Uterus (tissue), 4 donors: ENCODE results near the gene TTLL9. TPM values are rescaled to one million over a fixed set of nuclear protein-coding genes. Genes with fewer than 3 reads are reported as not detected.

Source experiments
- DNase-seq, 2 donors: peaks; one replicate each; pipeline ENCODE4 v3.0.0-alpha.2; 2019 to 2020
- H3K27ac ChIP-seq, 2 donors: fragments of 200-600 bp; sonication (generic); 1 replicate in 1 of 2; 2 replicates in 1 of 2; pipeline ENCODE4 v1.5.1; 2016 to 2018
- H3K27me3 ChIP-seq, 2 donors: fragments of 200-600 bp; sonication (generic); one replicate each; pipeline ENCODE4 v1.5.1; 2018 to 2019; ENCODE audit warnings: control low read depth in 1 of 2
- H3K36me3 ChIP-seq, 2 donors: fragments of 200-600 bp; sonication (generic); one replicate each; pipeline ENCODE4 v1.5.1; 2019; ENCODE audit warnings: control low read depth in 1 of 2
- H3K4me1 ChIP-seq, 2 donors: fragments of 200-600 bp; sonication (generic); one replicate each; pipeline ENCODE4 v1.5.1; 2018 to 2019; ENCODE audit warnings: control low read depth in 1 of 2
- H3K4me3 ChIP-seq, 2 donors: fragments of 200-600 bp; sonication (generic); 1 replicate in 1 of 2; 2 replicates in 1 of 2; pipeline ENCODE4 v1.5.1; 2018 to 2019; ENCODE audit warnings: mild to moderate bottlenecking in 1 of 2
- H3K9me3 ChIP-seq, 2 donors: fragments of 200-600 bp; sonication (generic); one replicate each; pipeline ENCODE4 v1.5.1; 2019; ENCODE audit warnings: control low read depth in 1 of 2
- POLR2A ChIP-seq, 2 donors: fragments of 450-650 bp; IDR thresholded peaks; one replicate each; pipeline ENCODE4 v1.6.1; 2016; ENCODE audit warnings: antibody characterized with exemption in 2 of 2, mild to moderate bottlenecking in 1 of 2, moderate library complexity in 1 of 2
- intact Hi-C: fragments of 100-400 bp; cut with DNase I; formaldehyde crosslinking; loops from one replicate; pipeline ENCODE4 v1.15.1; 2023; ENCODE audit warnings: low total_unique reads
- total RNA-seq, 4 donors: library from RNA; depleted of rRNA in 3 of 4; stranded (reverse); fragments of >200 nt in 3 of 4; gene quantifications; one replicate each; pipeline versions ENCODE4 v1.1.0 to v1.2.4, GENCODE V29; 2014 to 2023
- TF ChIP-seq, protein P1 (sequence below), 4 experiments: fragments of 200-600 bp in 2 of 4; fragments of 450-650 bp in 2 of 4; sonication (generic) in 2 of 4; IDR thresholded peaks; one replicate each; pipeline ENCODE4 v1.5.1; 2016 to 2019; ENCODE audit warnings: antibody characterized with exemption in 4 of 4, mild to moderate bottlenecking in 2 of 4, moderate library complexity in 1 of 4
- donor health status: DM: yes; HTN: yes; CAD: no.

TTLL9 gene
- total RNA-seq, 4 donors from 2014 or later = under 0.01 to 2.9 (median 0.91) TPM; not detected in 1

DNA sequence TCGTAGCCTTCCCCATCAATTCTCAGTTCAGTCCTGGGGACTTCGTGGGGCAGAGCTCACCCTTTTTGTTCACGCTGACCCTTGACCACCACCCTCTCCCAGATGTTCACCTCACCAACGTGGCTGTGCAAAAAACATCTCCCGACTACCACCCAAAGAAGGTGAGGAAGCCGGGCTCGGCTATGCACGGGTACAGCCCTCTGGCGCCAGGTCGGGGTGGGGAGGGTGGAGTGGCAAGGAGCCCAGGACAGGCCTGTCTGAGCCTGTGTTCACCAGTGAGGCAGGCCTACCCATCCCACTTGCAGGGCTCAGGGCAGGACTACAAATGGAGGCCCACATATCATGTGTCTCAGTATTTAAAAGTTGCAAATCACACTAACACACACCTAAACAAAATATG is 63.3 kb downstream of the TTLL9 start:
- no peak for DNase-seq
- no peaks in the 10 kb centered on the region for H3K27me3 ChIP-seq
- H3K36me3 ChIP-seq = no peaks in the 10 kb centered on the region
- intact Hi-C loops = no loop called here
- no peak overlapping the region for H3K4me3 ChIP-seq
- H3K9me3 ChIP-seq = no peaks in the 10 kb centered on the region
- TF ChIP-seq, protein P1, sequence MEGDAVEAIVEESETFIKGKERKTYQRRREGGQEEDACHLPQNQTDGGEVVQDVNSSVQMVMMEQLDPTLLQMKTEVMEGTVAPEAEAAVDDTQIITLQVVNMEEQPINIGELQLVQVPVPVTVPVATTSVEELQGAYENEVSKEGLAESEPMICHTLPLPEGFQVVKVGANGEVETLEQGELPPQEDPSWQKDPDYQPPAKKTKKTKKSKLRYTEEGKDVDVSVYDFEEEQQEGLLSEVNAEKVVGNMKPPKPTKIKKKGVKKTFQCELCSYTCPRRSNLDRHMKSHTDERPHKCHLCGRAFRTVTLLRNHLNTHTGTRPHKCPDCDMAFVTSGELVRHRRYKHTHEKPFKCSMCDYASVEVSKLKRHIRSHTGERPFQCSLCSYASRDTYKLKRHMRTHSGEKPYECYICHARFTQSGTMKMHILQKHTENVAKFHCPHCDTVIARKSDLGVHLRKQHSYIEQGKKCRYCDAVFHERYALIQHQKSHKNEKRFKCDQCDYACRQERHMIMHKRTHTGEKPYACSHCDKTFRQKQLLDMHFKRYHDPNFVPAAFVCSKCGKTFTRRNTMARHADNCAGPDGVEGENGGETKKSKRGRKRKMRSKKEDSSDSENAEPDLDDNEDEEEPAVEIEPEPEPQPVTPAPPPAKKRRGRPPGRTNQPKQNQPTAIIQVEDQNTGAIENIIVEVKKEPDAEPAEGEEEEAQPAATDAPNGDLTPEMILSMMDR (IDR thresholded peaks at IDR 0.05) = no peak
- TF ChIP-seq POLR2A (IDR thresholded peaks at IDR 0.05) = no peak
- H3K4me1 ChIP-seq = no peaks in the 10 kb centered on the region
- no peak overlapping the region for H3K27ac ChIP-seq

DNA sequence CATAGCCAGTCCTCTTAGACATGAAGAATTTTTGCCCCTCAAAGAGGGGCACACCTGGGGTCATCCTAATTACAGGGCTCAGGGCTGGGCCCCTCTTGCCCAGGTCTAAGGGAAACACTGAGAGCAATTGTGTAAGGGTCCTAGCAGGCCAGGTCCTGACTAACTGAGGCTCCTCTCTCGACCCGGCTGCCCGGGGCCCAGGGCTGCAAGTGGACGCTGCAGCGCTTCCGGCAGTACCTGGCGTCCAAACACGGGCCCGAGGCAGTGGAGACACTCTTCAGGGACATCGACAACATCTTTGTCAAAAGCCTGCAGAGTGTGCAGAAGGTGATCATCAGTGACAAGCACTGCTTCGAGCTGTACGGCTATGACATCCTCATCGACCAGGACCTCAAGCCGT is 64.1 kb downstream of the TTLL9 start:
- Histone ChIP-seq H3K4me3 (no peak overlapping the region), H3K4me1 (no peaks in the 10 kb centered on the region), H3K36me3 (no peaks in the 10 kb centered on the region), H3K27me3 (no peaks in the 10 kb centered on the region), H3K9me3 (no peaks in the 10 kb centered on the region), H3K27ac (no peak overlapping the region)
- no peak for DNase-seq
- TF ChIP-seq, protein P1 (IDR thresholded peaks at IDR 0.05) = no peak
- no peak for TF ChIP-seq POLR2A (IDR thresholded peaks at IDR 0.05)
- intact Hi-C loops = no loop called here

DNA sequence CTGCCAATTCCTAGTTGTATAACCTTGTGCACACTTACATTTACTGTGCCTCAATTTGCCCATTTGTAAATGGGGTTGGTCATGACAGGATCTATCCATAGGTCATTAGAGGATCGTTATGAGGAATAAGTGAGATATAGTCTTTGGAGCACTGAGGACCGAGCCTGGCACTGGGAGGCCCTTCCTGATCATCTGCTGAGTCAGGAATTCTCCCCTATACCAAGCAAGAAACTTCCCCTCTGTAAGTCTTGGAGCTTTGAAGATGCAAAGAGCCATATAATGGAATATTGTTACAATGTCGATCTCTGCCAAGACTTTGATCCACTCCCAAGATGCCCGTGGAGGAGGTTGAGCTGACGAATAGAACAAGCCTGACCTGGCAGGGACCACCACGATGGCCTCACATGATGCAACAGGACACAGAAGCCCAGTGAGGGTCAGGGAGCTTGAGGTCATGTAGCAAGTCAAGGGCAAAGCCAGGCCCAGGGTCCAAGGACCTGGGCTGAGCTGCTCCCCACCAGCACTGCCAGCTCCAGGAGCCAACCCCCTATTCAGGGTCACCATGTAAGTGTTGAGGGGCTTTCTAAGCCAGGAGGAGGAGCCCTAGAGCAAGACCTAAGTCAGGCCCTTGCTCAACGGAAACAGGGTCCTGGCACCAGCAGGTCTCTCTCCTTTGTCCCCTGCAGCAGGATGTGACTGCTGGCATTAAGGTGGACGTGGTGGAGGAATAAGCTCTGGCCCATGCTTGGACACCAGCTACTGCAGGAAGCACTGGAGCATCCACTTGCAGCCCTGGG is 64.7 kb downstream of the TTLL9 start:
- H3K36me3 ChIP-seq = no peaks in the 10 kb centered on the region
- no peak for DNase-seq
- no peak overlapping the region for H3K27ac ChIP-seq
- H3K27me3 ChIP-seq = no peaks in the 10 kb centered on the region
- no peak overlapping the region for H3K4me3 ChIP-seq
- H3K9me3 ChIP-seq = no peaks in the 10 kb centered on the region
- H3K4me1 ChIP-seq = no peaks in the 10 kb centered on the region
- TF ChIP-seq POLR2A (IDR thresholded peaks at IDR 0.05) = no peak
- TF ChIP-seq, protein P1 (IDR thresholded peaks at IDR 0.05) = no peak
- intact Hi-C loops = no loop called here

DNA sequence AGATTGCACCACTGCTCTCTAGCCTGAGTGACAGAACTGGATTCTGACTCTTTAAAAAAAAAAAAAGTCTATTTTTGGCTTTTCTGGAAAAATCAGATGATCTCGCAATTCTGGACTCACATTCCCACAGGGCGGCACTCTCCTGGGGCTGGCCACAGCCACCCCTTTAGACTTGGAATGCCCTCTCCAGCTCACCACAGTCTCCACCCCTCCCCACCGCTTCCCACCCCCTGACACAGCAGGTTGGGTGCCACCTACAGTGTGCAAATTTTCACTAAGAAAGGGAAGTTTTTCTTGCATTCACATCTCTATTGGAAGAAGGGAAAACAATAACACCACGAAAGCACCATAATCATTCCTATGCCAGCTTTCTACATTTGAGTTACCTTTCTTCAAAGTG is 66.0 kb downstream of the TTLL9 start:
- no peaks in the 10 kb centered on the region for H3K4me1 ChIP-seq
- TF ChIP-seq POLR2A (IDR thresholded peaks at IDR 0.05) = no peak
- TF ChIP-seq, protein P1 (IDR thresholded peaks at IDR 0.05) = no peak
- H3K9me3 ChIP-seq = no peaks in the 10 kb centered on the region
- no peaks in the 10 kb centered on the region for H3K36me3 ChIP-seq
- DNase-seq = no peak
- H3K27ac ChIP-seq = no peak overlapping the region
- intact Hi-C loops = no loop called here
- no peaks in the 10 kb centered on the region for H3K27me3 ChIP-seq
- no peak overlapping the region for H3K4me3 ChIP-seq

DNA sequence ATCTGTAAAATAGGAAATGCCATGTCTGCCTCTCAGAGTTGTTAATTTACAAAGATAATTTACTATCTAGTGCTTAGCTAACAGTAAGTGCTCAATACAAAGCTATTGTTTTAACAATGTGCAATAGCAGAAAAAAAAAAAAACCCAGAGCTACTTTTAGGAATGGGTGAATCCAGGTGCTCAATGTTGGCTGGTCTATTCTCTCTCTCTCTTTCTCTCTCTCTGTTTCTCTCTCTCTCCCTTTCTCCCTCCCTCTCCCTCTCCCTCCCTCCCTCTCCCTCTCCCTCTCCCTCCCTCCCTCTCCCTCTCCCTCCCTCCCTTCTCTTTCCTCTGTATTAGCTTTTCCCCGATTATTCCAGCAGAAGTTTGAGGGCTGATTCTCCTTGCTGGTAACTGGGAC is 67.4 kb downstream of the TTLL9 start:
- H3K36me3 ChIP-seq = no peaks in the 10 kb centered on the region
- no peaks in the 10 kb centered on the region for H3K27me3 ChIP-seq
- no peaks in the 10 kb centered on the region for H3K4me1 ChIP-seq
- H3K27ac ChIP-seq = no peak overlapping the region
- TF ChIP-seq, protein P1 (IDR thresholded peaks at IDR 0.05) = no peak
- TF ChIP-seq POLR2A (IDR thresholded peaks at IDR 0.05) = no peak
- DNase-seq = no peak
- H3K9me3 ChIP-seq = no peaks in the 10 kb centered on the region
- intact Hi-C loops = no loop called here
- no peak overlapping the region for H3K4me3 ChIP-seq
